Measurements from ENCODE around the gene RNF186. TPM values are rescaled to one million over a fixed set of nuclear protein-coding genes. Genes with fewer than 3 reads are reported as not detected.
A peak's percentile ranks its signal among the peaks of the same experiment; 100 is the strongest.

The RNF186 gene
- polyA plus RNA-seq, 1 donor (not counting 4 experiments of a cell fraction or from before 2014, with no cell fraction given): not detected

- dilution Hi-C loops (cut with MboI; ENCODE audit: extremely low pct_ligation_motif_present, low sequenced_read_pairs): no loop called here
- DNase-seq (ENCODE audit: low read depth, low spot score): no peak
- Histone ChIP-seq H3K36me3 (ENCODE audit: control insufficient read depth in 2 of 2, extremely low read depth in 1 of 2, insufficient read depth in 2 of 2, low read length in 2 of 2) (no peaks in the 10 kb centered on the region), H3K27ac (ENCODE audit: control insufficient read depth, insufficient read depth, low read length) (no peak overlapping the region), H3K9me1 (ENCODE audit: control insufficient read depth, extremely low read depth, insufficient read depth, low read length) (no peaks in the 10 kb centered on the region), H2AFZ (ENCODE audit: control insufficient read depth, low read length) (no peak overlapping the region), H3K4me1 (ENCODE audit: control insufficient read depth, extremely low read depth, insufficient read depth, low read length) (peaks cover 14% of the 10 kb centered on the region), H3K27me3 (ENCODE audit: control insufficient read depth, extremely low read depth, insufficient read depth, low read length) (no peaks in the 10 kb centered on the region), H3K9ac (ENCODE audit: control insufficient read depth, extremely low read depth, insufficient read depth, low read length) (no peak overlapping the region), H3K4me2 (ENCODE audit: control insufficient read depth, extremely low read depth, insufficient read depth, low read depth, low read length) (no peak overlapping the region), H4K20me1 (ENCODE audit: control insufficient read depth, extremely low read depth, insufficient read depth, low read length) (no peaks in the 10 kb centered on the region), H3K9me3 (ENCODE audit: control insufficient read depth, low read depth, low read length) (no peaks in the 10 kb centered on the region), H3K4me3 (ENCODE audit: control insufficient read depth in 2 of 3, extremely low read depth in 1 of 3, insufficient read depth in 2 of 3, low read depth in 1 of 3, low read length in 3 of 3) (no peak overlapping the region), H3K79me2 (ENCODE audit: control insufficient read depth, insufficient read depth, low read length) (no peaks in the 10 kb centered on the region)
- no peak for FAIRE-seq
- TF ChIP-seq, protein P1, sequence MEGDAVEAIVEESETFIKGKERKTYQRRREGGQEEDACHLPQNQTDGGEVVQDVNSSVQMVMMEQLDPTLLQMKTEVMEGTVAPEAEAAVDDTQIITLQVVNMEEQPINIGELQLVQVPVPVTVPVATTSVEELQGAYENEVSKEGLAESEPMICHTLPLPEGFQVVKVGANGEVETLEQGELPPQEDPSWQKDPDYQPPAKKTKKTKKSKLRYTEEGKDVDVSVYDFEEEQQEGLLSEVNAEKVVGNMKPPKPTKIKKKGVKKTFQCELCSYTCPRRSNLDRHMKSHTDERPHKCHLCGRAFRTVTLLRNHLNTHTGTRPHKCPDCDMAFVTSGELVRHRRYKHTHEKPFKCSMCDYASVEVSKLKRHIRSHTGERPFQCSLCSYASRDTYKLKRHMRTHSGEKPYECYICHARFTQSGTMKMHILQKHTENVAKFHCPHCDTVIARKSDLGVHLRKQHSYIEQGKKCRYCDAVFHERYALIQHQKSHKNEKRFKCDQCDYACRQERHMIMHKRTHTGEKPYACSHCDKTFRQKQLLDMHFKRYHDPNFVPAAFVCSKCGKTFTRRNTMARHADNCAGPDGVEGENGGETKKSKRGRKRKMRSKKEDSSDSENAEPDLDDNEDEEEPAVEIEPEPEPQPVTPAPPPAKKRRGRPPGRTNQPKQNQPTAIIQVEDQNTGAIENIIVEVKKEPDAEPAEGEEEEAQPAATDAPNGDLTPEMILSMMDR (optimal IDR thresholded peaks at IDR 0.05 in 1 of 3, IDR thresholded peaks at IDR 0.05 in 1 of 3, conservative IDR thresholded peaks at IDR 0.05 in 1 of 3; ENCODE audit: extremely low read depth in 1 of 3, insufficient read depth in 2 of 3, low read length in 3 of 3): no peak
Observed at GRCh38 chr1:19862944-19863343, 47.9 kb upstream of the RNF186 start.

DNA sequence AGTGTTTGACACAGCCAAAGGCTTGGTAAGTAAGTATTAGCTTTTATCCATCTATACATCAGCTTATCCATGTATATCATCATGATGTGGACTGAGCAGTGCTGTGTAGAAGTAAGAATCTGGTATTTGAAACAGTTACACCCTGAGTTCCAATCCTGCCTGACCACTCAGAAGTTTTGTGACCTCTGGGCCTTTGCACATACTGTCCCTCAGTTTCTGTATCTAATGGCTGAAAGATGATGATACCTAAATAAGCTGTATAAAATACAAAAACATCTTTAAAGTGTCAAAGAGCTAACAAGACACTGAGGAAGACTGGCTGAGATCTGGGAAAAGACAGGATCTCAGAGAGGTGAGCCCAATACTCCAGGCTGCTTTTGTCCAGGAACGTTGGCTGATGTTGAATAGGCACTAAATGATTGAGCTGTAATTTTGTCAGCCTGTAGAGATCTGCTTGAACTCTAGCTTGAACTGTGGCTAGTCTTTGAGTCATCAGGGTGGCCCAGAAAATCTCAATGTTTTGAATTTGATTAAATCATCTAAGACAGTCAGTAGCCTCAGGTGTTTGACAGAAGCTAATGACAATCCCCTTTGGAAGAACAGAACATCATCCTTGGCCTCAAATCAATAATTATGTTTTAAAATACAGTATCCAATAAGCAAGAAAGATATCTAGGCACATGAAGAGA lies 46.9 kb upstream of the RNF186 start:
- H3K36me3 ChIP-seq (ENCODE audit: control insufficient read depth in 2 of 2, extremely low read depth in 1 of 2, insufficient read depth in 2 of 2, low read length in 2 of 2): no peaks in the 10 kb centered on the region
- DNase-seq (ENCODE audit: low read depth, low spot score): no peak
- H3K9ac ChIP-seq (ENCODE audit: control insufficient read depth, extremely low read depth, insufficient read depth, low read length): no peak overlapping the region
- dilution Hi-C loops (cut with MboI; ENCODE audit: extremely low pct_ligation_motif_present, low sequenced_read_pairs): no loop called here
- no peak overlapping the region for H2AFZ ChIP-seq (ENCODE audit: control insufficient read depth, low read length)
- no peak overlapping the region for H3K27ac ChIP-seq (ENCODE audit: control insufficient read depth, insufficient read depth, low read length)
- peak; percentile 29 for FAIRE-seq
- H3K79me2 ChIP-seq (ENCODE audit: control insufficient read depth, insufficient read depth, low read length): no peaks in the 10 kb centered on the region
- H3K4me3 ChIP-seq (ENCODE audit: control insufficient read depth in 2 of 3, extremely low read depth in 1 of 3, insufficient read depth in 2 of 3, low read depth in 1 of 3, low read length in 3 of 3): no peak overlapping the region
- H3K9me3 ChIP-seq (ENCODE audit: control insufficient read depth, low read depth, low read length): no peaks in the 10 kb centered on the region
- H3K4me1 ChIP-seq (ENCODE audit: control insufficient read depth, extremely low read depth, insufficient read depth, low read length): peaks cover 14% of the 10 kb centered on the region
- no peaks in the 10 kb centered on the region for H3K9me1 ChIP-seq (ENCODE audit: control insufficient read depth, extremely low read depth, insufficient read depth, low read length)
- no peaks in the 10 kb centered on the region for H3K27me3 ChIP-seq (ENCODE audit: control insufficient read depth, extremely low read depth, insufficient read depth, low read length)
- no peak for TF ChIP-seq EZH2 (IDR thresholded peaks at IDR 0.05; ENCODE audit: low read length)
- TF ChIP-seq, protein P1 (optimal IDR thresholded peaks at IDR 0.05 in 1 of 3, IDR thresholded peaks at IDR 0.05 in 1 of 3, conservative IDR thresholded peaks at IDR 0.05 in 1 of 3; ENCODE audit: extremely low read depth in 1 of 3, insufficient read depth in 2 of 3, low read length in 3 of 3): no peak
- H4K20me1 ChIP-seq (ENCODE audit: control insufficient read depth, extremely low read depth, insufficient read depth, low read length): no peaks in the 10 kb centered on the region
- H3K4me2 ChIP-seq (ENCODE audit: control insufficient read depth, extremely low read depth, insufficient read depth, low read depth, low read length): no peak overlapping the region
